HG02981 (cell line): ENCODE measurements around the gene SH3RF2.
"Not testable (repeated sequence)": the region's sequence is repeated elsewhere in the genome, so short reads cannot be mapped to it uniquely, and the experiment has no call there.

Experiments used
- ATAC-seq: cut with Tn5 transposase; IDR thresholded peaks from one replicate; pipeline ENCODE4 v1.9.1; 2021; ENCODE audit warnings: mild to moderate bottlenecking, moderate library complexity; ENCODE audit not compliant: unreplicated experiment

SH3RF2 gene

DNA sequence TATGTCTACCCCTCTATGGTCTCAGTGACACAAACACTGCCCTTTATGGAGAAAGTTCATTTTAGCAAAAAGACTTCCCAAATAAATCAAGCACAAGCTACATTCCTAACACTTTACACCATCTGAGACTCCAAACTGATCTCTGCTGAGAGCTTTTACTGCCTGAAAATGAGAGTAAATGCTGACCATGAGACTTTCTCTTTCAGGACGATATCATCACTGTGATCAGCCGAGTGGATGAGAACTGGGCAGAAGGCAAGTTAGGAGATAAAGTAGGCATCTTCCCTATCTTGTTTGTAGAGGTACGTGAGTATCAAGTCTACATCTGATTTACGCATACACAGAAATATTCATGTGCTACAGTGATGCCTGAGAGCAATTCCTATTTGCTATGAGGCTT, 67.5 kb downstream of the SH3RF2 start:
- ATAC-seq = no peak

DNA sequence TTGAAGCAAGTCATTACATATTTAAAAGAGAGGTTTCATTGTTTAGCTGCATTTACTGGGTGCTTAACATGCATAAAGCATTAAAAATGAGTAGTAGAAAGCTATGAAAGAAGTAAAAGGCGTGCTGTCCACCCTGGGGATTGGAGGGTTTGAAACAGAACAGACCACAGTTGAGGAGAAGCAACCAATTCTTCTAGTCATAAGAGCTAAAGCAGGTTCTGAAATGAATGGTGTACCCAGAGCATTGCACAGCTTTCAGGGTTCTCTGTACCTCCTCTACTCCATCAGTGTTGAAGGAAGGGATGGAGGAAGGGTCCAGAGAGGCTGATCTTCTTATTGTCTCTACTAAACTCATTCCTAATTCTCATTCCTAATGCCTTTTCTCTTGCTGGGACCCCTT, 68.9 kb downstream of the SH3RF2 start:
- ATAC-seq = no peak

DNA sequence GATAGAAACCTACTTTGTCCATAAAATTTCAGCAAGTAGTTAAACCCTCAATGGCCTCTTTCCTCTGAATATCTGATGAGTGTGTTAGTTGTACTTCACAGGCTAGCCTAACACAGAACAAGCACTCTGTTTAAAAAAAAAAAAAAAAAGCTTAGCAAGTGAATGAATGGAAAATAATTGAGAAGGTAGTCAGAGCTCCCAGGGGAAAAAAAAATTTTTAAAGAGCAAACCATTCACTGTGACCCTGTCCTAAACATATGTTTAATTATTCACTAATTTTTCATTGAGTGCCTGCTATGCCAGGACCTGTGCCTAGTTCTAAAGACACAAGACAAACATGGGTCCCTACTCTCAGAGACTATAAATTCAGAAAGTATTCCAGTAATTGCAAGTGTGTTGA, 69.3 kb downstream of the SH3RF2 start:
- ATAC-seq = no peak

DNA sequence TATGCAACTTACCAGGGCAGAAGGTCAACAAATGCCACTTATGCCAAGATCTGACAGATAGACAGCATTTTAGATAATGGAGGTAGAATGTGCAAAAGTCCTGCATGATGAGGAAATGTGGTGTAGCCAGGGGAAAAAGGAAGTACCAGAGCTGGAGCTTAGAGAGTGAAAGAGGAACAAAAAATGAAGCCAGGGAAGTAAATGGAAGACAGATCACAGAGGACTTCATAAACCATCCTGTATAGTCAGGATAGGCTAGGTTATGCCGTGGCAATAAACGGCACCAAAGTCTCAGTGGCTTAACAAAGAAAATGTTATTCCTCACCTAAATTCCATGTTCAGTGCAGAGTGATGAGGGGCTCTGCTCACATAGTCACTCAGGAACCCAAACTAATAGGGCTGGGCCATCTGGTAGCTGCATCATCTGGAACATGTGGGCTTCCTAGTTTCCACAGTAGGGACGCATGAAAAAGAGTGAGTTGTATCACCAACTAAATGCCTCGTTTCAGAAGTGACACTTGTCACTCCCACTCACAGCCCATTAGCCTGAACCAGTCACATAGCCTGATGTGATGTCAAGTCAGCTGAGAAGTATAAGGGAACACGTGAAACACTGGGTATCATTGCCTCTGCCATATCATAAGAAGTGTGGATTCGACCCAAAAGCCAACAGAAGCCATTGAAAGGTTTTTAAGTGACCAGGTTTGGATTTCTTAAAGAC, 70.3 kb downstream of the SH3RF2 start:
- ATAC-seq = no peak

DNA sequence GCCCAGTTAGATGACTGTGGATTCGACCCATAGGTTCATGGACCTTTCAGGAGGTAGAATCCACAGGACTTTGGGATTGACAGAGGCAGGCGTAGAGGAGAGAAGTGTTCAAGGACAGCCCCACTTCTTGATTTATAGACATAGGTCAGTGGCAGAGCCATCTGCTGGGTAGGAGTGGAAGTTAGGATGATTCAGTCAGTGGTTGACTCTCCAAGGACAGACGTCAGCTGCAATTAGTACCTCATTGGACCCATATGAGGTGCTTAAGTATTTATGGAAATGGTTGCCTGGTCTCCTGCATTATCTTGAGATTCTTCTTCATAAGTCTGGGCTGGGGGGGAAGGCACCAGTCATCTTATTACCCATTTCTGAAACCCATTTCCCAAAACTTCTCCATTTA, 70.9 kb downstream of the SH3RF2 start:
- no peak for ATAC-seq

DNA sequence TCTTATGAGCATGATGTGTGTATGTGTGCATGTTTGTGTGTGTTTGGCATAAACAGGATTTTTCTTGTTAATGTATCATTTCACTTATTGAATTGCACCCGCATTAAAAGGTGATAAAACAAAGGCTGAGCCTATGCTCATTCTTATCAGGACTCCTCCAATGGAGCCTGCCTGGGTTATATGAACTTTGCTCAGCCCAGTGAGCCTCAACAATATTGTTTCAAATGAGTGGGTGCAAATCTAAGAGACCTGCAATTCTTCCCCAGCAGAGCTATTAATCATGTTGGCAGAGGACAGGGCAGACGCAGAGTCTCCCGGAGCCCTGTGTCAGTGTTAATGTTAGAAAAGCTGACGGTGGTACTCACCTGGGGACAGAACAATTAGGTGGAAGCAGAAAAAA, 71.6 kb downstream of the SH3RF2 start:
- ATAC-seq = no peak

DNA sequence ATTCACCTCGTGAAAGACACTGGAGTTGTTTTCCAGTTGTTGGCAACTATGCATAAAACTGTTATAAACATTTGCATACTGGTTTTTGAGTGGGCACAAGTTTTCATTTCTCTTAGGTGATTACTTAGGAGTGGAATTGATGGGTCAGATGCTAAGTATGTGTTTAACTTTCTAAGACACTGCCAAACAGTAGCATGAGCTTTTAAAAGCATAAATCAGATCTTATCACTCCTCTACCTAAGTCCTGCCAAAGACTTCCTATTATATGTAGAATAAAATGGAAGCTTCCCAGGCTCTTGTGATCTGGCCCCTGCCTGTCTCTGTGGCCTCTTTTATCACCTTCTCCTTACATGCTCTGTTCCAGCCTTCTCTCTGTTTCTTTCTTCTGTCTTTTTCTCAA, 72.6 kb downstream of the SH3RF2 start:
- ATAC-seq = no peak

DNA sequence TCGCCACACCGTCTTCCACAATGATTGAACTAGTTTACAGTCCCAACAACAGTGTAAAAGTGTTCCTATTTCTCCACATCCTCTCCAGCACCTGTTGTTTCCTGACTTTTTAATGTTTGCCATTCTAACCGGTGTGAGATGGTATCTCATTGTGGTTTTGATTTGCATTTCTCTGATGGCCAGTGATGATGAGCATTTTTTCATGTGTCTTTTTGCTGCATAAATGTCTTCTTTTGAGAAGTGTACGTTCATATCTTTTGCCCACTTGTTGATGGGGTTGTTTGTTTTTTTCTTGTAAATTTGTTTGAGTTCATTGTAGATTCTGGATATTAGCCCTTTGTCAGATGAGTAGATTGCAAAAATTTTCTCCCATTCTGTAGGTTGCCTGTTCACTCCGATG, 74.1 kb downstream of the SH3RF2 start:
- ATAC-seq = not testable (repeated sequence)

DNA sequence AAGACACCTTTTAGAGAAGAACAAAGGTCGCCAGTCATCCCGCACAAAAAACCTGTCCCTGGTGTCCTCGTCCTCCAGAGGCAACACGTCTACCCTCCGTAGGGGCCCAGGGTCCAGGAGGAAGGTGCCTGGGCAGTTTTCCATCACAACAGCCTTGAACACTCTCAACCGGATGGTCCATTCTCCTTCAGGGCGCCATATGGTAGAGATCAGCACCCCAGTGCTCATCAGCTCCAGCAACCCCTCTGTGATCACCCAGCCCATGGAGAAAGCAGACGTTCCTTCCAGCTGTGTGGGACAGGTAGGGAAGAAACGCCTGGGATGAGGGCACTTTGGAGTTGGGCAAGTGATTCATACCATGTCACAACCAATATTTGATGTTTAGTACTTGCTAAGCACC, 77.4 kb downstream of the SH3RF2 start:
- no peak for ATAC-seq

DNA sequence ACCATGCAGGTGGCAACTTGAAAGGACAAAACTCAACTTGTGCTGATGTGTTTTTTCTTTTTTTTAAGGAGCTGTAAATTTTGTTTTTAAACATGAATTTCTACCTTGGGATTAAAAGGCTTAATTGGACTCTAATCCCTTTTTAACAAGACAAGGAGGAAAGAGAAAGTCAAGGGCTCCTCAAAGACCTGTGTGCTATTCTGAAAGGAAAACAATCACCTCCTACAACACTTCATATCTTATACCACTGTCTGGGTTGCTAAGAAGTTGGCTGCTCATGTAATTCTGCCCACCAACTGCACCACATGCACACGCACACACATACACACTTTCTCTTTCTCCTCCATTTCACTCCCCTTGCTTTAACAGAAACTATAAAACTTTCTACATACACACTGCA, 78.6 kb downstream of the SH3RF2 start:
- ATAC-seq = no peak

DNA sequence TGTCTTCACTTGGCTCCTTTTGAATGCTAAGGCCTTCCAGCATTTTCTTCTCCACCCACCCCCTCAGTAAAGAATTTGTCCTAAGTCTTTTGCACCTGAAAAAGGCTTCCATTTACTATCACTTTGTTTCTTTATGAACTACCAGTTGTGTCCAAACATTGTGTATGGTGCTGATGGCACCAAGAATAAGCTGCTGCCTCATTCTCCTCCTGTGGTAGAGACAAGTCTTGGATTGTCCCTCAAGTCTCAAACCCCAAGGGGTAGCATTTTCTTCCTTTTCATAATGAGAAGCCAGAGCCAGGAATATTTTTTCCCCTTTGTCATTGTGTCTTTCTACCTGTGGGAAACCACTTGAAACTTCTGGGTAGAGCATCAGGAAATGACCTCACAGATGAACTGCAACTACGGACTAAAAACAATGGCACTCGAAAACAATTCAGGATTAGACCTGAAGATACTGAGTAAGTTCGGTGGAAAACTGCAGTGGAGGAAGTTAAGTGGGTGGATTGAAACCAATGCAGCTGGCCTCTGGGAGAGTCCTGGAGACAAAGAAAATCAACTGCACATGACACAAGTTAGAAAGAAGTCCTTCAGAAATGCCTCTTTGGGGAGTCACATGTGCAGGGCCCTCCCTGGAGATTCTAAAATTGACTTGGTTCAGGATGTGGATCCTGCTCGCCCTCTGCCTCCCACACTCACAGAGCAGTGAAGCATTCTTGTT, 80.5 kb downstream of the SH3RF2 start:
- no peak for ATAC-seq

DNA sequence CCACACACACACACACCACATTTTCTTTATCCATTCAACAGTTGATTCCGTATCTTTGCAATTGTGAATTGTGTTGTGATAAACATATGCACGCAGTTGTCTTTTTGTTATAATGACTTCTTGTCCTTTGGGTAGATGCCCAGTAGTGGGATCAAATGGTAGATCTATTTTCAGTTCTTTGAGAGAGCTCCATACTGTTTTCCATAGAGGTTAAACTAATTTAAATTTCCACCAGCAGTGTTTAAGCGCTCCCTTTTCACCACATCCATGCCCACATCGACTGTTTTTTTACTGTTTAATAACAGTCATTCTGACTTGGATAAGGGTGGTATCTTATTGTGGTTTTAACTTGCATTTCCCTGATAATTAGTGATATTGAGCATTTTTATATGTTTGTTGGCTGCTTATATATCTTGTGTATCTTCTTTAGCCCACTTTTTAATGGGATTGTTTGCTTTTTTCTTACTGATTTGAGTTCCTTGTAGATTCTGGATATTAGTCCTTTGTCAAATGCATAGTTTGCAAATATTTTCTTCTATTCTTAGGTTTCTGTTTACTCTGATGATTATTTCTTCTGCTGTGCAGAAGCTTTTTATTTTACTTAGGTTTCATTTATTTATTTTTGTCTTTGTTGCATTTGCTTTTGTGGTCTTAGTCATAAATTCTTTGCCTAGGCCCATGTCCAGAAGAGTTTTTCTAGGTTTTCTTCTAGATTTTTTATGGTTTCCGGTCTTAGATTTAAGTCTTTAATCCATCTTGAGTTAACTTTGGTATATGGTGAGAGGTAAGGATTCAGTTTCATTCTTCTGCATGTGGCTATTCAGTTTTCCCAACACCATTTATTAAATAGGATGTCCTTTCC, 82.4 kb downstream of the SH3RF2 start:
- ATAC-seq = no peak

DNA sequence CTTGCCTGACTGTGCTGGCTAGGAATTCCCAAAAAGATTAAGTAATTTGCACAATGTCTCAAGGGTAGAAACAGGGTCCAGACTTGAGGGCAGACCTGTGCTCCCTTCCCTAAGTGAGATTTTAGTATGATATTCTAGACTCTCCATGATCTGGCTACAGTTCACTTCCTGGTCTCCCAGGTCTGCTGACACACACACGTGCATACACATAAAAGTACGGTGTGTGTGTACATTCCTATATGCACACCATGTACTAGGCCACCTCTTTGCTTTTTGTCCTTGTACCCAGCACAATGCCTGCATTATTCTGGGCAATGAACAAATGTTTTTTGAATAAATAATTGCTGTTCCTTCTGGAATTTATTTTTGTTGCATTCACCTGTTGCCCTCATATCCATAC, 83.7 kb downstream of the SH3RF2 start:
- ATAC-seq = no peak

DNA sequence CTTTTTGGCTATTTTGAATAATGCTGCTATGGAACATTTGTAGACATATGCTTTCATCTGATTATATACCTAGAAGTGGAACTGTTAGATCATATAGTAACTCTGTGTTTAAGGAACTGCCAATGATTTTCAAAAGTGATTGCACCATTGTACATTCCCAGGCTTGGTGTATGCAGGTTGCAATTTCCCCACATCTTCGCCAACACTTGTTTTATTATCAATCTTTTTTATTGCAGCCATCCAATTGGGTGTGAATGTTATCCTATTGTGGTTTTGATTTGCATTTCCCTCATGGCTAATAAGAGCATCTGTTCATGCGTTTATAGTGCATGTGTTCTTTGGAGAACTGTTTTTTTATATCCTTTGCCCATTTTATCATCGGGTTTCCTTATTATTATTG, 87.7 kb downstream of the SH3RF2 start:
- ATAC-seq = no peak

DNA sequence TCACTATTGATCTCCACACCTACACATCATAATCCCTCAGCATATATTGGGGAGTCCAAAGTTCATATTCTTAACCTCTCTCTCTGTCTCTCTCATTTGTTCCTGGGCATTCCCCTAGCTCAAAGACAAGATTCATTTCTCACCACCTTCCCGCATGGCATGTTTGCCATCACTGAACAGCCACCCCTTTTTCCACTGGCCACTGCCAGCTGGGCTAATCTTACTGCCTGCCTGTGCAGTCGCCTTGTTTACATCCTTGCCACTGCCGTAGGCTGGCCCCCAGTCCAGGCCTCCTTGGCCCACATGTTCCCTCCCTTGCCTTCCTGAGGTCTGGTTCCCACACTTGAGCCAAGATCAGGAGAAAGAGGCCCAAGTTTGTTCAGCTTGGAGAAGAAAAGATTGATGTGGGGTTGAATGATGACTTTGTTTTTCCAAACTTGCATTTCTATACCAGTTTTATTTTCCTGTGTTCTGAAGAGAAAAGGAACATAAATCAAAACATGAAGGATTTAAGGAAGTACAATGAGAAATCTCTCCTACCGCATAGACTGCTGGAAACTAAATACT, 88.8 kb downstream of the SH3RF2 start:
- ATAC-seq = no peak

DNA sequence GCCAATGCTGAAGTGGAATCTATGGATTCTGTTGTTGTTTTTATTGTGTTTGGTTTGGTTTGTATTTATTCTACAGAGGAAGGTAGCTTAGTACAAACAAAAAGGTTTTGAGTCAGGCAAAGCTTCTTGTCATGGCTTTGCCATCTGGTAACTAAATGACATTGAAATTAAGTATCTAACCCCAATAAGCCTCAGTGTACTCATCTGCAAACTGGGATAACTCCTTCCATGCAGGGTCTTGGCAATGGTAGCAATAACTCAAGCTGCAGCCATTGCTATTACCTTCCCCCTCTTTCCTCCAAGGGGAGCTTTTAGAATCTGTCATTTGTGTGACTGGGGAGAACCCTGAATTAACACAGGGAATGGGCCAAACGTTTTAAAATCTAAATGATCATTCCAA, 89.3 kb downstream of the SH3RF2 start:
- ATAC-seq = no peak

DNA sequence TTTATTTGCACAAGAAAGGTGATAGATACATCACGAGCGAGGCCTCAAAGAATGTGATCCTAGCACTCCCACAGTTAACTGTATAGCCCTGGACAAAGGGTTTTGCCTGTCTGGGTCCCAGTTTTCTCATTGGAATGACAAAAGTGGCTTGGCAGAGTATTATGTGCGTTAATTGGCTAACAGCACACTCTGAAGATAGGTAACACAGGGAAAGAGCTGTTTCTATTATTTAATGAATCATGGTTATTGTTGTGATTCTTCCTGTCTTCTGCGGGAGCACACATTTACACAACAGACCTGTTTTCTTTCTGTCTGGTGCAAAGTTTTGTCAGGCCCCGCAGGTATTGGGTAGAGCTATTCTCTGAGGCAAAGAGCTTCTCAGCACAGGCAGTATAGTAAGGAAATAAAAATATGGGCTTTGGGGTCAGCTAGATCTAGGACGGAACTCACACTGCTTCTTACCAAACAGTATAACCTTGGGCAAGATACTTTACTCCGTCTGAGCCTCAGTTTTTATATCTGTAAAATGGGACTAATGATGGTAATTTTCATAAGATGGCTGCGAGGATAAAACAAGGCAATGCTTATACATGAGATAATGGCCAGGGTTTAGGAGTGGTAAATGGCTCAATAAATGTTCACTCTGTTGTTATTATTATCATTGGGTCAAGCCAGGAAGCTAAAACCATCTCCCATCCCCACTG, 90.1 kb downstream of the SH3RF2 start:
- no peak for ATAC-seq

DNA sequence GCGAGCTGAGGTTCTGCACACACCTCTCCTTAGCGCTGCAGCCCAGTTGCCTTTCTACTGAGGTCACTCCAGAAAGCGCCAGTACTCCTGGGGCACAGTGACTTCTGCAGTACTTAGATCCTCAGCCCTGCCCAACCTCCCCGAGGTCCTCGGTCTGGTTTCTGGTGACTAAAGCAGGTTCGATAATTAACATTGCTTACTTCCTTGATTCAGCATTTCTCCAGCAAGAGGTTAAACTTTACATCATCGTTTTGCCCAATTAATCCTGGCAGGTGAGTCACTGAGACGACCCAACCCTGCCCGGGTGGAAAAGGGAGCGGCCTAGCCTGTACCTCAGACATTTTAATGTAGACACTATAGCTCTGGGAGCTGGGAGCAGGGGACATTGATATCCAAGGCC, 91.4 kb downstream of the SH3RF2 start:
- no peak for ATAC-seq

DNA sequence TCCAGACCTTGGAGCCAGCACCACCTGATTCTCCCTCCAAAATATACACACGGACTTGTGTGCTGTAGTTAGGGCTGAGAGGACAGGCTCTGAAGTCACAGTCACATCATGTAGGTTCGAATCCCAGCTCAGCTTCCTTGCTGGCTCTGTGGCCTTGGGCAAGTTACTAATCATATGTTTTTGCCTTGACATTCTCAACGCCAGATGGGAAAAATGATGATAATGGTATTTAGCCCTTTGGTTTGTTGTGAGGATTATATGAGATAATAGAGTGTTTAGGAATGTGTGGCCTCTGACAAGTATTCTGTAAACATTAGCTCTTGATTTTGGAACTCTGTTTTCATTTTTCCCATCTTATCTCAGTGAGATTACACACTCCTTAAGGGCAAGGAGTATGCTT, 96.5 kb downstream of the SH3RF2 start:
- no peak for ATAC-seq

DNA sequence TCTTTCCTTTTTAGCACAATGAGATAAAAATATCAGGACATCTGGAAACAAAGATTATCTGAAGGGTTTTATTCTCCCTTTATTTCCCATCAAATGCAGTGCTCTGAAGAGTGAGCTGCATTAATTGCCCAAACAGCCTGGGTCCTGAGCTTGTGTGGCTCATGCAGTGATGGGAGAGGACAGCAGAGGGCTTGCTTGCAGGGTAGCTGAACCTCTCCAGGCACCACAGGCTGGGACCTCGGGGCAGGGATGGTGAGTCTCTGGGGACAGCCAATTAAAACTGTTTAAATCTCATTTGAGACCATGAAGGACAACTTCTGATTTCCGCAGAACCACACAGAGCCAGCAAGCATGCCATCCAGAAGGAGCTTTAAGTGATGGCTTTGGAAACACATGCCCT, 97.7 kb downstream of the SH3RF2 start:
- no peak for ATAC-seq

DNA sequence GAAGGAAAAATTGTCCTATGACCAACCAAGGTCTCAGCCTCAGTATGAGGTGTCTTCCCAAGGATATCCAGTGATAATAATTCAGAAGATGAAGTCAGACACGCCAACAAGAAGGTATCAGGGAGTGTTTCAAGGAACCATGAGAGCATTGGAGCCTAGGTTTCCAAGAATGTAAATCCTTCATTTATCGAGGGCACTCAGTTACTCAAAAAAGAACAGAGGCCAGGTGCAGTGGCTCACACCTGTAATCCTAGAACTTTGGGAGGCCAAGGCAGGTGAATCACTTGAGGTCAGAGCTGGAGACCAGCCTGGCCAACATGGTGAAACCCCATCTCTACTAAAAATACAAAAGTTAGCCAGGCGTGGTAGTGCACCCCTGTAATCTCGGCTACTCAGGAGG, 98.2 kb downstream of the SH3RF2 start:
- no peak for ATAC-seq
